HepG2 (cell line): ENCODE measurements around the gene CMIP. TPM values are rescaled to one million over a fixed set of nuclear protein-coding genes. Genes with fewer than 3 reads are reported as not detected.

Source experiments
- ATAC-seq: fragments of 200-7000 bp; cut with Tn5 transposase; 3 replicates; pipeline ENCODE4 v1.9.1; 2020; ENCODE audit warnings: mild to moderate bottlenecking, moderate library complexity
- BruUV-seq: library from RNA; stranded (reverse); fragments of 400-500 nt; replicated peaks from 2 replicates; lab custom pipeline; 2021; lab: Mats Ljungman, UMichigan
- CTCF ChIA-PET: fragments of 300-600 bp; formaldehyde crosslinking; extraction: SDS; loops from one replicate; lab custom pipeline; 2021; ENCODE audit warnings: low total read pairs, inconsistent platforms, low intra/inter-chr PET ratio; lab: Yijun Ruan, JAX
- POLR2A ChIA-PET: fragments of 350-600 bp; sonication (Branson Sonifier 250); formaldehyde crosslinking; loops from one replicate; lab custom pipeline; 2020; ENCODE audit warnings: antibody characterized with exemption, inconsistent platforms; lab: Yijun Ruan, JAX
- DNase-seq: peaks from one replicate; pipeline ENCODE4 v3.0.0-alpha.2; 2015; ENCODE audit warnings: low spot score
- FAIRE-seq: peaks from 3 replicates; lab custom pipeline; 2011; peaks lifted over from hg19 to GRCh38; lab: Jason Lieb, UNC
- H2AFZ ChIP-seq: one replicate; pipeline ENCODE4 v1.6.1; 2011; ENCODE audit warnings: low read length, inconsistent platforms
- H3K27ac ChIP-seq: fragments of 300-600 bp; 3 replicates; pipeline ENCODE4 v1.8.0; 2011; ENCODE audit warnings: mixed run types, mild to moderate bottlenecking, mixed read lengths, low read length, inconsistent platforms; ENCODE audit not compliant: insufficient read depth; ENCODE audit errors: extremely low read length
- H3K27me3 ChIP-seq, 2 experiments: fragments of 200-600 bp in 1 of 2; 2 replicates in 1 of 2; 3 replicates in 1 of 2; pipeline versions ENCODE4 v1.6.0 to v1.8.0; 2011; ENCODE audit warnings: low read length in 2 of 2, mild to moderate bottlenecking in 2 of 2, moderate library complexity in 2 of 2, inconsistent platforms in 1 of 2; ENCODE audit not compliant: insufficient read depth in 2 of 2, control insufficient read depth in 1 of 2
- H3K36me3 ChIP-seq, 2 experiments: fragments of 200-600 bp in 1 of 2; replicated peaks in 1 of 2; 2 replicates in 1 of 2; 3 replicates in 1 of 2; pipeline versions ENCODE4 v1.5.1 to v1.8.0; 2011; ENCODE audit warnings: low read length in 2 of 2, inconsistent platforms in 1 of 2; ENCODE audit not compliant: insufficient read depth in 2 of 2, control insufficient read depth in 1 of 2
- H3K4me1 ChIP-seq: 2 replicates; pipeline ENCODE4 v1.5.1; 2012; ENCODE audit warnings: low read length, inconsistent platforms; ENCODE audit not compliant: insufficient read depth
- H3K4me2 ChIP-seq: 2 replicates; pipeline ENCODE4 v1.6.0; 2011; ENCODE audit warnings: low read depth, low read length, inconsistent platforms
- H3K4me3 ChIP-seq, 3 experiments: fragments of 200-600 bp in 1 of 3; sonication (generic), shearing (Covaris generic) in 1 of 3; replicated peaks in 1 of 3; 2 replicates each; pipeline ENCODE4 v1.5.1; 2011 to 2016; ENCODE audit warnings: low read length in 3 of 3, inconsistent platforms in 2 of 3, low read depth in 2 of 3, mild to moderate bottlenecking in 2 of 3, control low read depth in 1 of 3, mixed read lengths in 1 of 3; ENCODE audit not compliant: insufficient read depth in 1 of 3
- H3K79me2 ChIP-seq: one replicate; pipeline ENCODE4 v1.6.1; 2011; ENCODE audit warnings: low read length, inconsistent platforms; ENCODE audit not compliant: insufficient read depth
- H3K9ac ChIP-seq: 2 replicates; pipeline ENCODE4 v1.6.0; 2011; ENCODE audit warnings: mild to moderate bottlenecking, low read depth, low read length, inconsistent platforms; ENCODE audit not compliant: insufficient read depth
- H3K9me3 ChIP-seq: 2 replicates; pipeline ENCODE4 v1.5.1; 2012; ENCODE audit warnings: mild to moderate bottlenecking, low read length
- H4K20me1 ChIP-seq: 2 replicates; pipeline ENCODE4 v1.6.0; 2011; ENCODE audit warnings: inconsistent platforms, mild to moderate bottlenecking, low read length, moderate library complexity; ENCODE audit not compliant: insufficient read depth
- BRCA1 ChIP-seq: sonication (generic); formaldehyde crosslinking; IDR thresholded peaks from 2 replicates; pipeline ENCODE4 v1.4.0; 2020; ENCODE audit warnings: missing genetic modification reagents
- CCAR2 ChIP-seq: fragments of 200-400 bp; formaldehyde crosslinking; optimal IDR thresholded peaks from 2 replicates; pipeline ENCODE3; 2018; ENCODE audit warnings: low read depth, mild to moderate bottlenecking, low read length, moderate library complexity
- NRL ChIP-seq: sonication (generic); formaldehyde crosslinking; IDR thresholded peaks from 2 replicates; pipeline ENCODE4 v1.5.0; 2020; ENCODE audit warnings: missing genetic modification reagents, mild to moderate bottlenecking, moderate library complexity, borderline replicate concordance
- SCMH1 ChIP-seq: sonication (generic); formaldehyde crosslinking; IDR thresholded peaks from 2 replicates; pipeline ENCODE4 v1.9.0; 2021; ENCODE audit warnings: missing genetic modification reagents, mild to moderate bottlenecking, borderline replicate concordance
- SOX13 ChIP-seq, 3 experiments: fragments of 450-650 bp in 1 of 3; sonication (generic) in 1 of 3; formaldehyde crosslinking in 1 of 3; IDR thresholded peaks in 2 of 3; conservative IDR thresholded peaks in 1 of 3; 2 replicates each; pipeline versions ENCODE4 v1.5.0 to v1.6.1; 2016 to 2020; ENCODE audit warnings: antibody characterized with exemption in 1 of 3, mild to moderate bottlenecking in 1 of 3, missing compliant biosample characterization in 1 of 3, missing genetic modification reagents in 1 of 3, moderate library complexity in 1 of 3
- TRIM24 ChIP-seq: sonication (generic); formaldehyde crosslinking; IDR thresholded peaks from 2 replicates; pipeline ENCODE4 v1.8.0; 2022; ENCODE audit warnings: mild to moderate bottlenecking, missing genetic modification reagents
- ZNF296 ChIP-seq: sonication (generic); formaldehyde crosslinking; conservative IDR thresholded peaks from 2 replicates; pipeline ENCODE4 v1.5.0; 2020; ENCODE audit warnings: mild to moderate bottlenecking, missing genetic modification reagents
- ZNF333 ChIP-seq: sonication (generic); formaldehyde crosslinking; IDR thresholded peaks from 2 replicates; pipeline ENCODE4 v1.4.0; 2020; ENCODE audit warnings: mild to moderate bottlenecking, missing genetic modification reagents, borderline replicate concordance
- WGBS: methylation state at CpG from one replicate; pipeline ENCODE4 v1.1.6; 2017; ENCODE audit warnings: low lambda C conversion rate; 5-methylcytosine and 5-hydroxymethylcytosine counted together
- in situ Hi-C: cut with HindIII; loops from 2 replicates; pipeline ENCODE4 v1.10.0; 2017; ENCODE audit warnings: low pct_unique_long_range_greater_than_20kb; ENCODE audit not compliant: extremely low pct_ligation_motif_present
- intact Hi-C: fragments of 100-400 bp; cut with micrococcal nuclease; formaldehyde crosslinking; loops from one replicate; pipeline ENCODE4 v1.10.0; 2022; ENCODE audit not compliant: unreplicated experiment
- polyA plus RNA-seq, 8 experiments: library from polyadenylated mRNA; depleted of rRNA in 3 of 8; stranded (reverse) in 7 of 8; unstranded in 1 of 8; fragments of >200 nt; fragmentation: Illumina TruSeq in 4 of 8; extraction: Trizol in 4 of 8; gene quantifications; 2 replicates each; pipeline versions ENCODE4 v1.2.1 to v1.2.3, GENCODE V29; 2011 to 2016; ENCODE audit warnings: low read depth in 4 of 8, missing spikeins in 1 of 8, mixed read lengths in 1 of 8; ENCODE audit not compliant: insufficient read depth in 1 of 8
- total RNA-seq, 5 experiments: library from RNA; depleted of rRNA; stranded (reverse); fragments of >200 nt; fragmentation: Illumina TruSeq; extraction: Trizol; gene quantifications; 2 replicates each; pipeline ENCODE4 v1.2.3, GENCODE V29; 2016; ENCODE audit warnings: low read depth in 1 of 5
- TF ChIP-seq, protein P1 (sequence below): sonication (generic); formaldehyde crosslinking; IDR thresholded peaks from 2 replicates; pipeline ENCODE4 v1.4.0; 2020; ENCODE audit warnings: low read depth, mild to moderate bottlenecking, missing genetic modification reagents
- TF ChIP-seq, protein P2 (sequence below): IDR thresholded peaks from 2 replicates; pipeline ENCODE4 v1.6.1; 2012; ENCODE audit warnings: low read length, improper control_type of control experiment
- TF ChIP-seq, protein P3 (sequence below): sonication (generic); formaldehyde crosslinking; IDR thresholded peaks from 2 replicates; pipeline ENCODE4 v1.5.0; 2020; ENCODE audit warnings: missing genetic modification reagents

The CMIP gene
- total and polyA plus RNA-seq, 2 of the 13 experiments (the other 11 are each of a cell fraction or from before 2014, with no cell fraction given) = 10.9 to 18.1 TPM

DNA sequence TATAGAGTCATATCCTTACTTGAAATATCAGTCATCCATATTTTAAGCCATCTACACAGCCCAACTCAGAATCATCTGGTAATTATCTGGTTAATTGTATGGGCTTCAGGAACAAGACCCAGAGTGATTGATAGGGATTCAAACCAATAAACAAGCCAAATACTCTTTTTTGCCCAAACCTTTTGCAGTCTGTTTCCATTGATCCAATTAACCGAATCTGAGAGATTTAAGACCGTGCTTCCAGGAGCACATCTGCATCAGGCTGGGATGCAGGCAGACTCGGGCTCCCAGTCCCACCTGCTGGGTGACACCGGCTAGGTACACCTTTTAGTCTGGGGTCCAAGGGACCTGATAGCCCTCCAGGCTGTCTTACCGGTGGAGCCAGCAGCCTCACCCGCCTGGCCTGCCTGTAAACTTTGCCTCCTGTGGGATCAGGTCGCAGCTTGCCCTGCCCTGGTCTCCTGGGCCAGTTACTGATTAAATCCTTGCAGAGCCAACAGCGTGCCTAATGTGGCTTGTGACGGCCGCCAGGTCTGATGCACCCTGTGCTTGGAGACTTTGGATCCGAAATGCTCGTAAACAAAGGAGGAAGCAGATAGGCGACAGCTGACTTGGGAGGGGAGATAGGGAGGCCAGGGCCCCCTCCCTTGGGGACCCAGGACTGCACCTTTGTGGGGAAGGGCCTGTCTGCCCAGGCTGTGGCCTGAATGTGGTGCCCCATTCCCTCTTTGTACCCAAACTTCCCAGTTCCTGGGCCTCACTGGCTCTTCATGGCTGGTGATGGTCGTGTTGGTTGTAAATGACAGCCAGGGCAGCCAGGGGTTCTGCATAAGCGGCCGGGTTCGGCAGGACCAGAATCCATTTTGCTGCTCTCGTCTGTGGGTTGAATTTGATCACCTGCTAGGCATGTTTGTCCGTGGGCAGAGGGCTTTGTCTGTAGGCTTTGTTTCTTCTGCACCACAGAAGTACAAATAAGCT, 3.8 kb downstream of the CMIP start (continued):
- TF ChIP-seq TRIM24 (CRISPR knock-in tag) (peak; percentile 67; the same call in 1 of the 2 replicates), CCAR2 (no peak), ZNF333 (CRISPR knock-in tag) (no peak), ZNF296 (CRISPR knock-in tag) (peak; percentile 89; the same call in 1 of the 2 replicates)
- TF ChIP-seq, protein P1, sequence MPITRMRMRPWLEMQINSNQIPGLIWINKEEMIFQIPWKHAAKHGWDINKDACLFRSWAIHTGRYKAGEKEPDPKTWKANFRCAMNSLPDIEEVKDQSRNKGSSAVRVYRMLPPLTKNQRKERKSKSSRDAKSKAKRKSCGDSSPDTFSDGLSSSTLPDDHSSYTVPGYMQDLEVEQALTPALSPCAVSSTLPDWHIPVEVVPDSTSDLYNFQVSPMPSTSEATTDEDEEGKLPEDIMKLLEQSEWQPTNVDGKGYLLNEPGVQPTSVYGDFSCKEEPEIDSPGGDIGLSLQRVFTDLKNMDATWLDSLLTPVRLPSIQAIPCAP (CRISPR knock-in tag) = no peak

DNA sequence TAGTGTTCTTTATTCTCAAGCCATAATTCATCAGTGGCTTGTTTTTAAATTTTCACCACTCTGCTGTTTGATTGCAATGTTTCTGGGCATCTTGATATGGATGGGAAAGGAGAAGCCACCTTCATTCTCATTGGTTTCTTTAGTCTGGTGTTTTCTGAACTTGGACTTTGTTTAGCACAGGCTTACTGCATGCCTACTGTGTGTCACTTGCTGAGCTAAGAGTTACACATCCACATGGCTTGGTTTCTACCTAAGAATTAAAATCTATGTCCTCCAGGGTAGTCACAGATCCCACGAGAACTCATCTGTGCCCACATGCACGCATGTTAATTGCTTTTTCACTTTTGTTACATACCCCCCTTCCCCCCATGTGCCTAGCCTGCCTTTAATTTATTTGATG, 4.6 kb downstream of the CMIP start:
- Histone ChIP-seq H3K27me3 (no peaks in the 10 kb centered on the region; a peak in 1 of 5 replicates), H3K79me2 (peaks cover 88% of the 10 kb centered on the region), H3K36me3 (peaks cover 1 to 4% of the 10 kb centered on the region in 2 experiments; a peak in 2 of 5 replicates), H3K4me3 (peak overlapping the region; percentile 92 to 99 (median 93)), H2AFZ (no peak overlapping the region), H3K9ac (peak overlapping the region; percentile 92), H3K9me3 (no peaks in the 10 kb centered on the region), H3K4me1 (peaks cover 57% of the 10 kb centered on the region), H3K27ac (peak overlapping the region; percentile 89), H4K20me1 (peaks cover 23% of the 10 kb centered on the region; the same call in 1 of the 2 replicates), H3K4me2 (peak overlapping the region; percentile 97)
- ChIA-PET CTCF (no interaction called here), POLR2A (interaction anchor here (1.9 to 5.9 kb wide), 5 partner anchors 8 to 100 kb away, joined by 5 to 61 read pairs (median 21); no protein-coding TSS in a partner anchor)
- intact Hi-C loops (loop anchor here (2.0 kb wide), 1 partner anchor 86 kb away; no protein-coding TSS in a partner anchor), in situ Hi-C loops (no loop called here)
- FAIRE-seq = no peak
- no peak for ATAC-seq
- no peak for DNase-seq
- WGBS = 81% methylated on average over 2 of the region's 2 CpGs
- no TSS peak for BruUV-seq
- TF ChIP-seq, protein P2, sequence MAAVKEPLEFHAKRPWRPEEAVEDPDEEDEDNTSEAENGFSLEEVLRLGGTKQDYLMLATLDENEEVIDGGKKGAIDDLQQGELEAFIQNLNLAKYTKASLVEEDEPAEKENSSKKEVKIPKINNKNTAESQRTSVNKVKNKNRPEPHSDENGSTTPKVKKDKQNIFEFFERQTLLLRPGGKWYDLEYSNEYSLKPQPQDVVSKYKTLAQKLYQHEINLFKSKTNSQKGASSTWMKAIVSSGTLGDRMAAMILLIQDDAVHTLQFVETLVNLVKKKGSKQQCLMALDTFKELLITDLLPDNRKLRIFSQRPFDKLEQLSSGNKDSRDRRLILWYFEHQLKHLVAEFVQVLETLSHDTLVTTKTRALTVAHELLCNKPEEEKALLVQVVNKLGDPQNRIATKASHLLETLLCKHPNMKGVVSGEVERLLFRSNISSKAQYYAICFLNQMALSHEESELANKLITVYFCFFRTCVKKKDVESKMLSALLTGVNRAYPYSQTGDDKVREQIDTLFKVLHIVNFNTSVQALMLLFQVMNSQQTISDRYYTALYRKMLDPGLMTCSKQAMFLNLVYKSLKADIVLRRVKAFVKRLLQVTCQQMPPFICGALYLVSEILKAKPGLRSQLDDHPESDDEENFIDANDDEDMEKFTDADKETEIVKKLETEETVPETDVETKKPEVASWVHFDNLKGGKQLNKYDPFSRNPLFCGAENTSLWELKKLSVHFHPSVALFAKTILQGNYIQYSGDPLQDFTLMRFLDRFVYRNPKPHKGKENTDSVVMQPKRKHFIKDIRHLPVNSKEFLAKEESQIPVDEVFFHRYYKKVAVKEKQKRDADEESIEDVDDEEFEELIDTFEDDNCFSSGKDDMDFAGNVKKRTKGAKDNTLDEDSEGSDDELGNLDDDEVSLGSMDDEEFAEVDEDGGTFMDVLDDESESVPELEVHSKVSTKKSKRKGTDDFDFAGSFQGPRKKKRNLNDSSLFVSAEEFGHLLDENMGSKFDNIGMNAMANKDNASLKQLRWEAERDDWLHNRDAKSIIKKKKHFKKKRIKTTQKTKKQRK = no peak
- TF ChIP-seq SCMH1 (CRISPR knock-in tag) (no peak), SOX13 (IDR thresholded peaks at IDR 0.05) (no peak), SOX13 (CRISPR knock-in tag; conservative IDR thresholded peaks at IDR 0.05 in 1 of 2, IDR thresholded peaks at IDR 0.05 in 1 of 2) (no peak), BRCA1 (CRISPR knock-in tag) (no peak), NRL (CRISPR knock-in tag) (no peak)
- TF ChIP-seq, protein P3, sequence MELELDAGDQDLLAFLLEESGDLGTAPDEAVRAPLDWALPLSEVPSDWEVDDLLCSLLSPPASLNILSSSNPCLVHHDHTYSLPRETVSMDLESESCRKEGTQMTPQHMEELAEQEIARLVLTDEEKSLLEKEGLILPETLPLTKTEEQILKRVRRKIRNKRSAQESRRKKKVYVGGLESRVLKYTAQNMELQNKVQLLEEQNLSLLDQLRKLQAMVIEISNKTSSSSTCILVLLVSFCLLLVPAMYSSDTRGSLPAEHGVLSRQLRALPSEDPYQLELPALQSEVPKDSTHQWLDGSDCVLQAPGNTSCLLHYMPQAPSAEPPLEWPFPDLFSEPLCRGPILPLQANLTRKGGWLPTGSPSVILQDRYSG (CRISPR knock-in tag) = 0 out of 2 replicates have a peak, but pooled peaks have one; percentile 17
